Keratinocyte (primary cell): ENCODE measurements around the gene LRRC28. TPM values are rescaled to one million over a fixed set of nuclear protein-coding genes. Genes with fewer than 3 reads are reported as not detected.

Experiments
- DNase-seq: peaks from one replicate; pipeline ENCODE4 v3.0.0-alpha.2; 2011; ENCODE audit warnings: low read depth, missing footprints, low spot score
- FAIRE-seq: peaks from 2 replicates; lab custom pipeline; 2011; peaks lifted over from hg19 to GRCh38; lab: Jason Lieb, UNC
- H2AFZ ChIP-seq: 2 replicates; pipeline ENCODE4 v1.6.0; 2012; ENCODE audit warnings: low read length, control low read depth, inconsistent platforms; ENCODE audit not compliant: control insufficient read depth
- H3K27ac ChIP-seq: 2 replicates; pipeline ENCODE4 v1.5.1; 2011; ENCODE audit warnings: low read length; ENCODE audit not compliant: control insufficient read depth, insufficient read depth
- H3K27me3 ChIP-seq: 3 replicates; pipeline ENCODE4 v1.6.0; 2011; ENCODE audit warnings: low read length; ENCODE audit not compliant: control insufficient read depth, insufficient read depth; ENCODE audit errors: extremely low read depth
- H3K36me3 ChIP-seq, 2 experiments: 2 replicates in 1 of 2; 3 replicates in 1 of 2; pipeline ENCODE4 v1.5.1; 2011; ENCODE audit warnings: low read length in 2 of 2, mild to moderate bottlenecking in 1 of 2; ENCODE audit not compliant: control insufficient read depth in 2 of 2, insufficient read depth in 2 of 2; ENCODE audit errors: extremely low read depth in 1 of 2
- H3K4me1 ChIP-seq: 3 replicates; pipeline ENCODE4 v1.5.1; 2011; ENCODE audit warnings: low read length; ENCODE audit not compliant: control insufficient read depth, insufficient read depth; ENCODE audit errors: extremely low read depth
- H3K4me2 ChIP-seq: 3 replicates; pipeline ENCODE4 v1.6.0; 2011; ENCODE audit warnings: low read depth, low read length; ENCODE audit not compliant: control insufficient read depth, insufficient read depth; ENCODE audit errors: extremely low read depth
- H3K4me3 ChIP-seq, 3 experiments: fragments of 200-600 bp in 1 of 3; sonication (generic) in 1 of 3; 2 replicates in 2 of 3; 3 replicates in 1 of 3; pipeline ENCODE4 v1.5.1; 2011 to 2016; ENCODE audit warnings: low read length in 3 of 3, mild to moderate bottlenecking in 3 of 3, control low read depth in 2 of 3, inconsistent platforms in 1 of 3, low read depth in 1 of 3, mixed read lengths in 1 of 3, mixed run types in 1 of 3, moderate library complexity in 1 of 3; ENCODE audit not compliant: control insufficient read depth in 2 of 3, insufficient read depth in 2 of 3; ENCODE audit errors: extremely low read depth in 1 of 3
- H3K79me2 ChIP-seq: 2 replicates; pipeline ENCODE4 v1.6.0; 2012; ENCODE audit warnings: low read length; ENCODE audit not compliant: control insufficient read depth, insufficient read depth
- H3K9ac ChIP-seq: 3 replicates; pipeline ENCODE4 v1.6.0; 2011; ENCODE audit warnings: low read length; ENCODE audit not compliant: control insufficient read depth, insufficient read depth; ENCODE audit errors: extremely low read depth
- H3K9me1 ChIP-seq: 3 replicates; pipeline ENCODE4 v1.6.0; 2011; ENCODE audit warnings: low read length; ENCODE audit not compliant: control insufficient read depth, insufficient read depth; ENCODE audit errors: extremely low read depth
- H3K9me3 ChIP-seq: 2 replicates; pipeline ENCODE4 v1.5.1; 2012; ENCODE audit warnings: low read depth, low read length; ENCODE audit not compliant: control insufficient read depth
- H4K20me1 ChIP-seq: 3 replicates; pipeline ENCODE4 v1.6.0; 2011; ENCODE audit warnings: low read length; ENCODE audit not compliant: control insufficient read depth, insufficient read depth; ENCODE audit errors: extremely low read depth
- CTCF ChIP-seq, 3 experiments: IDR thresholded peaks in 1 of 3; conservative IDR thresholded peaks in 1 of 3; optimal IDR thresholded peaks in 1 of 3; 2 replicates in 2 of 3; 3 replicates in 1 of 3; pipeline versions ENCODE3 to v1.5.1; 2011; ENCODE audit warnings: low read length in 3 of 3, mild to moderate bottlenecking in 3 of 3, moderate library complexity in 2 of 3, control low read depth in 1 of 3, inconsistent platforms in 1 of 3; ENCODE audit not compliant: insufficient read depth in 2 of 3; ENCODE audit errors: extremely low read depth in 1 of 3
- EZH2 ChIP-seq: IDR thresholded peaks from one replicate; pipeline ENCODE4 v1.6.1; 2012; ENCODE audit warnings: inconsistent platforms, mild to moderate bottlenecking, low read length, moderate library complexity
- dilution Hi-C: fragments of 300-500 bp; cut with MboI; formaldehyde crosslinking; loops from one replicate; pipeline ENCODE4 v1.7.0; 2020; ENCODE audit warnings: low sequenced_read_pairs; ENCODE audit not compliant: extremely low pct_ligation_motif_present
- polyA plus RNA-seq, 5 experiments: library from polyadenylated mRNA; depleted of rRNA in 3 of 5; stranded (reverse) in 3 of 5; stranded (forward) in 1 of 5; unstranded in 1 of 5; fragments of >200 nt; gene quantifications; 1 replicate in 1 of 5; 2 replicates in 3 of 5; 3 replicates in 1 of 5; pipeline versions ENCODE4 v1.2.1 to v1.2.3, GENCODE V29; 2011 to 2012; ENCODE audit warnings: missing spikeins in 2 of 5, low read depth in 1 of 5, low replicate concordance in 1 of 5

LRRC28 gene
- polyA plus RNA-seq, 1 donor (not counting 4 experiments of a cell fraction or from before 2014, with no cell fraction given): 25.1 TPM

- Histone ChIP-seq H3K9me1 (no peaks in the 10 kb centered on the region), H3K27me3 (no peaks in the 10 kb centered on the region), H4K20me1 (no peaks in the 10 kb centered on the region), H2AFZ (no peak overlapping the region), H3K36me3 (no peaks in the 10 kb centered on the region), H3K9ac (no peak overlapping the region), H3K9me3 (no peaks in the 10 kb centered on the region), H3K4me1 (no peaks in the 10 kb centered on the region), H3K27ac (no peak overlapping the region), H3K4me2 (no peak overlapping the region), H3K79me2 (no peaks in the 10 kb centered on the region), H3K4me3 (no peak overlapping the region)
- no peak for DNase-seq
- TF ChIP-seq EZH2 (no peak), CTCF (optimal IDR thresholded peaks at IDR 0.05 in 1 of 3, IDR thresholded peaks at IDR 0.05 in 1 of 3, conservative IDR thresholded peaks at IDR 0.05 in 1 of 3; ENCODE audit: extremely low read depth in 1 of 3, insufficient read depth in 2 of 3, low read length in 3 of 3) (no peak)
- dilution Hi-C loops: no loop called here
- FAIRE-seq: no peak
Measured at GRCh38 chr15:99336794-99337193, 85.5 kb downstream of the LRRC28 start.

GRCh38 chr15:99340347-99340746, 89.1 kb downstream of the LRRC28 start:
- Histone ChIP-seq H3K9ac (no peak overlapping the region), H3K4me3 (no peak overlapping the region), H3K27me3 (no peaks in the 10 kb centered on the region), H3K27ac (no peak overlapping the region), H3K4me2 (no peak overlapping the region), H2AFZ (no peak overlapping the region), H3K36me3 (no peaks in the 10 kb centered on the region), H3K9me3 (no peaks in the 10 kb centered on the region), H4K20me1 (no peaks in the 10 kb centered on the region), H3K79me2 (no peaks in the 10 kb centered on the region), H3K4me1 (no peaks in the 10 kb centered on the region), H3K9me1 (no peaks in the 10 kb centered on the region)
- dilution Hi-C loops: no loop called here
- no peak for TF ChIP-seq CTCF (optimal IDR thresholded peaks at IDR 0.05 in 1 of 3, IDR thresholded peaks at IDR 0.05 in 1 of 3, conservative IDR thresholded peaks at IDR 0.05 in 1 of 3; ENCODE audit: extremely low read depth in 1 of 3, insufficient read depth in 2 of 3, low read length in 3 of 3)
- TF ChIP-seq EZH2: no peak
- FAIRE-seq: no peak
- DNase-seq: no peak
